ENCODE data around the gene SLC4A1.

Gene SLC4A1

GRCh38 chr17:44283344-44284023 is 15.5 kb upstream of the SLC4A1 start:
- DNase-seq (ENCODE audit: low read depth), result no peak

- no peak for DNase-seq (ENCODE audit: low read depth)
These were observed 14.3 kb upstream of the SLC4A1 start for GRCh38 chr17:44282264-44282663.

GRCh38 chr17:44281570-44281969 is 13.6 kb upstream of the SLC4A1 start:
- no peak for DNase-seq (ENCODE audit: low read depth)

GRCh38 chr17:44280392-44280937 is 12.5 kb upstream of the SLC4A1 start:
- DNase-seq (ENCODE audit: low read depth), result no peak

GRCh38 chr17:44279666-44280391 is 11.9 kb upstream of the SLC4A1 start:
- DNase-seq (ENCODE audit: low read depth), result no peak

GRCh38 chr17:44279346-44279665 is 11.4 kb upstream of the SLC4A1 start:
- DNase-seq (ENCODE audit: low read depth), result no peak

GRCh38 chr17:44277976-44278375 is 10.0 kb upstream of the SLC4A1 start:
- DNase-seq (ENCODE audit: low read depth), result no peak

- no peak for DNase-seq (ENCODE audit: low read depth)
These were observed 5.7 kb upstream of the SLC4A1 start for GRCh38 chr17:44273607-44274006.

- DNase-seq (ENCODE audit: low read depth), result no peak
These were observed 5.0 kb upstream of the SLC4A1 start for GRCh38 chr17:44272954-44273353.

GRCh38 chr17:44272321-44272951 is 4.5 kb upstream of the SLC4A1 start:
- no peak for DNase-seq (ENCODE audit: low read depth)

GRCh38 chr17:44269535-44270240 is 1.8 kb upstream of the SLC4A1 start:
- DNase-seq (ENCODE audit: low read depth), result no peak

- DNase-seq (ENCODE audit: low read depth), result no peak
These were observed 987 bp upstream of the SLC4A1 start for GRCh38 chr17:44268709-44269534.

- DNase-seq (ENCODE audit: low read depth), result no peak
These were observed 825 bp downstream of the SLC4A1 start for GRCh38 chr17:44267165-44267455.

GRCh38 chr17:44266402-44267164 is 1.4 kb downstream of the SLC4A1 start:
- no peak for DNase-seq (ENCODE audit: low read depth)

- DNase-seq (ENCODE audit: low read depth), result no peak
These were observed 4.5 kb downstream of the SLC4A1 start for GRCh38 chr17:44263345-44263902.

GRCh38 chr17:44262654-44263225 is 5.2 kb downstream of the SLC4A1 start:
- DNase-seq (ENCODE audit: low read depth), result no peak

GRCh38 chr17:44260296-44260695 is 7.6 kb downstream of the SLC4A1 start:
- DNase-seq (ENCODE audit: low read depth), result no peak

- DNase-seq (ENCODE audit: low read depth), result no peak
These were observed 9.1 kb downstream of the SLC4A1 start for GRCh38 chr17:44258811-44259351.

- no peak for DNase-seq (ENCODE audit: low read depth)
These were observed 9.8 kb downstream of the SLC4A1 start for GRCh38 chr17:44257815-44258760.
